K562 (cell line): ENCODE results near the gene TRAF7. TPM values are rescaled to one million over a fixed set of nuclear protein-coding genes. Genes with fewer than 3 reads are reported as not detected.

ENCODE experiments used
- HNRNPK ChIP-seq: fragments of 200-400 bp; formaldehyde crosslinking; IDR thresholded peaks from one replicate; pipeline ENCODE4 v1.6.1; 2018; ENCODE audit warnings: mild to moderate bottlenecking, low read depth, low read length; ENCODE audit not compliant: poor library complexity, severe bottlenecking
- KLF1 ChIP-seq: fragments of 450-650 bp; IDR thresholded peaks from 2 replicates; pipeline ENCODE4 v1.6.1; 2016; ENCODE audit warnings: missing genetic modification characterization, missing compliant biosample characterization
- NFIX ChIP-seq: fragments of 250-450 bp; sonication (Bioruptor Pico); IDR thresholded peaks from 2 replicates; pipeline ENCODE4 v1.4.0; 2020; ENCODE audit warnings: low read depth, mild to moderate bottlenecking, moderate library complexity
- PHB ChIP-seq: fragments of 250-450 bp; sonication (Bioruptor Pico); IDR thresholded peaks from 2 replicates; pipeline ENCODE4 v1.5.0; 2021
- RBM25 ChIP-seq: fragments of 200-400 bp; formaldehyde crosslinking; IDR thresholded peaks from 2 replicates; pipeline ENCODE4 v1.6.1; 2018; ENCODE audit warnings: low read length, low read depth, moderate library complexity; ENCODE audit not compliant: severe bottlenecking
- RUNX1 ChIP-seq: sonication (generic); IDR thresholded peaks from 2 replicates; pipeline ENCODE4 v1.6.1; 2016; ENCODE audit warnings: antibody characterized with exemption, low read depth
- TEAD2 ChIP-seq: fragments of 450-650 bp; IDR thresholded peaks from 2 replicates; pipeline ENCODE4 v1.6.1; 2016; ENCODE audit warnings: missing genetic modification characterization, control low read depth, missing compliant biosample characterization
- THRAP3 ChIP-seq: fragments of 450-650 bp; IDR thresholded peaks from 2 replicates; pipeline ENCODE4 v1.6.1; 2016; ENCODE audit warnings: mild to moderate bottlenecking, inconsistent platforms, borderline replicate concordance
- XRCC4 ChIP-seq: IDR thresholded peaks from one replicate; pipeline ENCODE4 v1.6.1; 2011; ENCODE audit not compliant: insufficient read depth, insufficient read length; ENCODE audit errors: extremely low read depth
- ZNF146 ChIP-seq: IDR thresholded peaks from one replicate; pipeline ENCODE4 v1.6.1; 2018; ENCODE audit warnings: missing compliant biosample characterization; ENCODE audit not compliant: unreplicated experiment
- ZNF274 ChIP-seq: IDR thresholded peaks from 2 replicates; pipeline ENCODE4 v1.6.1; 2011; ENCODE audit warnings: low read depth, mild to moderate bottlenecking, low read length, moderate library complexity, borderline replicate concordance
- polyA plus RNA-seq, 8 experiments: library from polyadenylated mRNA; depleted of rRNA in 4 of 8; stranded (reverse) in 5 of 8; unstranded in 3 of 8; fragments of >200 nt; fragmentation: Nextera tagmentation in 2 of 8; fragmentation: Illumina TruSeq in 1 of 8; extraction: Ambion mirVana in 2 of 8; extraction: Trizol in 1 of 8; gene quantifications; 2 replicates each; pipeline versions ENCODE4 v1.2.1 to v1.2.3, GENCODE V29; 2011 to 2014; ENCODE audit warnings: inconsistent platforms in 1 of 8, missing spikeins in 1 of 8
- total RNA-seq, 7 experiments: library from RNA; depleted of rRNA in 6 of 7; stranded (reverse); fragments of >200 nt in 6 of 7; fragmentation: Illumina TruSeq in 2 of 7; extraction: Trizol in 2 of 7; gene quantifications; 2 replicates each; pipeline versions ENCODE4 v1.2.1 to v1.2.3, GENCODE V29; 2011 to 2021; ENCODE audit warnings: low replicate concordance in 1 of 7
- TF ChIP-seq, protein P1 (sequence below): fragments of 250-450 bp; sonication (Bioruptor Pico); IDR thresholded peaks from 2 replicates; pipeline ENCODE4 v1.8.0; 2021; ENCODE audit warnings: moderate library complexity, mild to moderate bottlenecking, inconsistent platforms
- TF ChIP-seq, protein P2 (sequence below): fragments of 250-450 bp; sonication (Bioruptor Pico); IDR thresholded peaks from 2 replicates; pipeline ENCODE4 v1.8.0; 2022; ENCODE audit warnings: moderate library complexity, mild to moderate bottlenecking, inconsistent platforms
- TF ChIP-seq, protein P3 (sequence below): fragments of 450-650 bp; IDR thresholded peaks from 2 replicates; pipeline ENCODE4 v1.6.1; 2018; ENCODE audit not compliant: partially characterized antibody
- TF ChIP-seq, protein P4 (sequence below): fragments of 450-650 bp; IDR thresholded peaks from 2 replicates; pipeline ENCODE4 v1.6.1; 2016; ENCODE audit warnings: low read depth

TRAF7 gene
- total and polyA plus RNA-seq, 9 of the 15 experiments (the other 6 are each of a cell fraction or from before 2014, with no cell fraction given) = 1.1 to 113 (median 41.6) TPM

DNA sequence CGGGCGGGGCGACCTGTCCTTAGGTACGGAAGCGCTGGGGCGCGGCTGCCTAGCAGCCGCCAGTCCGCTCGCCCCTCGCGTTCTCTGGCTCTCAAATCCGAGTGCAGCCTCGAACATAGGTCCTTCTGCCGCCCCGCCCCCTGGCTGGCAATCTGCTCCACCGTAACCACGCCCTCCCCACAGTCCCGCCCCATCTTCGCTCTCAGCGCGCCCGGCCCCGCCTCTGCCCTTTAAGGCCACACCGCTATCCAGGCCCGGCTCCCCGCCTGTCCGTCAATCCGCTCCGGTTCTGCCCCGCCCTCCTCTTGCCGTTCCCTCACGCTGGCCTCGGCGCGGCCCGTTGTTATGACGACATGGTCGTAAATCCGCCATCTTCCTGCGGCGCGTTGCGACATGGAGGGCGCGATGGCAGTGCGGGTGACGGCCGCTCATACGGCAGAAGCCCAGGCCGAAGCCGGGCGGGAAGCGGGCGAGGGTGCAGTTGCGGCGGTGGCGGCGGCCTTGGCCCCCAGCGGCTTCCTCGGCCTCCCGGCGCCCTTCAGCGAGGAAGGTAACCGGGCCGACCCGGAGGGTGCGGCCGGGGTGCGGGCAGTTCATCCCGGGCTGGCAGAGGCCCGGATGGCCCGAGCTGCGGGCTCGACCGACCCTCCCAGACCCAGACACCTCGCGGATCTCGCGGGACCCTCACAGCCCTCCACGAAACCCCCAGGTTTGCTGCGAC is 67.8 kb downstream of the TRAF7 start, which contains the start of gene E4F1 (continued):
- TF ChIP-seq, protein P1, sequence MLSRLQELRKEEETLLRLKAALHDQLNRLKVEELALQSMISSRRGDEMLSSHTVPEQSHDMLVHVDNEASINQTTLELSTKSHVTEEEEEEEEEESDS (CRISPR knock-in tag) = no peak
- TF ChIP-seq ZNF146 (CRISPR knock-in tag) (no peak), RBM25 (no peak), PHB (CRISPR knock-in tag) (0 out of 2 replicates have a peak, but pooled peaks have one; percentile 87), ZNF274 (peak; percentile 27; the same call in 1 of the 2 replicates), THRAP3 (no peak), TEAD2 (tag) (no peak), NFIX (CRISPR knock-in tag) (no peak), RUNX1 (no peak), KLF1 (tag) (no peak), HNRNPK (no peak), XRCC4 (no peak)
- TF ChIP-seq, protein P2, sequence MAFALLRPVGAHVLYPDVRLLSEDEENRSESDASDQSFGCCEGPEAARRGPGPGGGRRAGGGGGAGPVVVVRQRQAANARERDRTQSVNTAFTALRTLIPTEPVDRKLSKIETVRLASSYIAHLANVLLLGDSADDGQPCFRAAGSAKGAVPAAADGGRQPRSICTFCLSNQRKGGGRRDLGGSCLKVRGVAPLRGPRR (CRISPR knock-in tag) = no peak
- TF ChIP-seq, protein P3, sequence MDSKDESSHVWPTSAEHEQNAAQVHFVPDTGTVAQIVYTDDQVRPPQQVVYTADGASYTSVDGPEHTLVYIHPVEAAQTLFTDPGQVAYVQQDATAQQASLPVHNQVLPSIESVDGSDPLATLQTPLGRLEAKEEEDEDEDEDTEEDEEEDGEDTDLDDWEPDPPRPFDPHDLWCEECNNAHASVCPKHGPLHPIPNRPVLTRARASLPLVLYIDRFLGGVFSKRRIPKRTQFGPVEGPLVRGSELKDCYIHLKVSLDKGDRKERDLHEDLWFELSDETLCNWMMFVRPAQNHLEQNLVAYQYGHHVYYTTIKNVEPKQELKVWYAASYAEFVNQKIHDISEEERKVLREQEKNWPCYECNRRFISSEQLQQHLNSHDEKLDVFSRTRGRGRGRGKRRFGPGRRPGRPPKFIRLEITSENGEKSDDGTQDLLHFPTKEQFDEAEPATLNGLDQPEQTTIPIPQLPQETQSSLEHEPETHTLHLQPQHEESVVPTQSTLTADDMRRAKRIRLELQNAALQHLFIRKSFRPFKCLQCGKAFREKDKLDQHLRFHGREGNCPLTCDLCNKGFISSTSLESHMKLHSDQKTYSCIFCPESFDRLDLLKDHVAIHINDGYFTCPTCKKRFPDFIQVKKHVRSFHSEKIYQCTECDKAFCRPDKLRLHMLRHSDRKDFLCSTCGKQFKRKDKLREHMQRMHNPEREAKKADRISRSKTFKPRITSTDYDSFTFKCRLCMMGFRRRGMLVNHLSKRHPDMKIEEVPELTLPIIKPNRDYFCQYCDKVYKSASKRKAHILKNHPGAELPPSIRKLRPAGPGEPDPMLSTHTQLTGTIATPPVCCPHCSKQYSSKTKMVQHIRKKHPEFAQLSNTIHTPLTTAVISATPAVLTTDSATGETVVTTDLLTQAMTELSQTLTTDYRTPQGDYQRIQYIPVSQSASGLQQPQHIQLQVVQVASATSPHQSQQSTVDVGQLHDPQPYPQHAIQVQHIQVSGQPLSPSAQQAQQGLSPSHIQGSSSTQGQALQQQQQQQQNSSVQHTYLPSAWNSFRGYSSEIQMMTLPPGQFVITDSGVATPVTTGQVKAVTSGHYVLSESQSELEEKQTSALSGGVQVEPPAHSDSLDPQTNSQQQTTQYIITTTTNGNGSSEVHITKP = peak; percentile 0
- TF ChIP-seq, protein P4, sequence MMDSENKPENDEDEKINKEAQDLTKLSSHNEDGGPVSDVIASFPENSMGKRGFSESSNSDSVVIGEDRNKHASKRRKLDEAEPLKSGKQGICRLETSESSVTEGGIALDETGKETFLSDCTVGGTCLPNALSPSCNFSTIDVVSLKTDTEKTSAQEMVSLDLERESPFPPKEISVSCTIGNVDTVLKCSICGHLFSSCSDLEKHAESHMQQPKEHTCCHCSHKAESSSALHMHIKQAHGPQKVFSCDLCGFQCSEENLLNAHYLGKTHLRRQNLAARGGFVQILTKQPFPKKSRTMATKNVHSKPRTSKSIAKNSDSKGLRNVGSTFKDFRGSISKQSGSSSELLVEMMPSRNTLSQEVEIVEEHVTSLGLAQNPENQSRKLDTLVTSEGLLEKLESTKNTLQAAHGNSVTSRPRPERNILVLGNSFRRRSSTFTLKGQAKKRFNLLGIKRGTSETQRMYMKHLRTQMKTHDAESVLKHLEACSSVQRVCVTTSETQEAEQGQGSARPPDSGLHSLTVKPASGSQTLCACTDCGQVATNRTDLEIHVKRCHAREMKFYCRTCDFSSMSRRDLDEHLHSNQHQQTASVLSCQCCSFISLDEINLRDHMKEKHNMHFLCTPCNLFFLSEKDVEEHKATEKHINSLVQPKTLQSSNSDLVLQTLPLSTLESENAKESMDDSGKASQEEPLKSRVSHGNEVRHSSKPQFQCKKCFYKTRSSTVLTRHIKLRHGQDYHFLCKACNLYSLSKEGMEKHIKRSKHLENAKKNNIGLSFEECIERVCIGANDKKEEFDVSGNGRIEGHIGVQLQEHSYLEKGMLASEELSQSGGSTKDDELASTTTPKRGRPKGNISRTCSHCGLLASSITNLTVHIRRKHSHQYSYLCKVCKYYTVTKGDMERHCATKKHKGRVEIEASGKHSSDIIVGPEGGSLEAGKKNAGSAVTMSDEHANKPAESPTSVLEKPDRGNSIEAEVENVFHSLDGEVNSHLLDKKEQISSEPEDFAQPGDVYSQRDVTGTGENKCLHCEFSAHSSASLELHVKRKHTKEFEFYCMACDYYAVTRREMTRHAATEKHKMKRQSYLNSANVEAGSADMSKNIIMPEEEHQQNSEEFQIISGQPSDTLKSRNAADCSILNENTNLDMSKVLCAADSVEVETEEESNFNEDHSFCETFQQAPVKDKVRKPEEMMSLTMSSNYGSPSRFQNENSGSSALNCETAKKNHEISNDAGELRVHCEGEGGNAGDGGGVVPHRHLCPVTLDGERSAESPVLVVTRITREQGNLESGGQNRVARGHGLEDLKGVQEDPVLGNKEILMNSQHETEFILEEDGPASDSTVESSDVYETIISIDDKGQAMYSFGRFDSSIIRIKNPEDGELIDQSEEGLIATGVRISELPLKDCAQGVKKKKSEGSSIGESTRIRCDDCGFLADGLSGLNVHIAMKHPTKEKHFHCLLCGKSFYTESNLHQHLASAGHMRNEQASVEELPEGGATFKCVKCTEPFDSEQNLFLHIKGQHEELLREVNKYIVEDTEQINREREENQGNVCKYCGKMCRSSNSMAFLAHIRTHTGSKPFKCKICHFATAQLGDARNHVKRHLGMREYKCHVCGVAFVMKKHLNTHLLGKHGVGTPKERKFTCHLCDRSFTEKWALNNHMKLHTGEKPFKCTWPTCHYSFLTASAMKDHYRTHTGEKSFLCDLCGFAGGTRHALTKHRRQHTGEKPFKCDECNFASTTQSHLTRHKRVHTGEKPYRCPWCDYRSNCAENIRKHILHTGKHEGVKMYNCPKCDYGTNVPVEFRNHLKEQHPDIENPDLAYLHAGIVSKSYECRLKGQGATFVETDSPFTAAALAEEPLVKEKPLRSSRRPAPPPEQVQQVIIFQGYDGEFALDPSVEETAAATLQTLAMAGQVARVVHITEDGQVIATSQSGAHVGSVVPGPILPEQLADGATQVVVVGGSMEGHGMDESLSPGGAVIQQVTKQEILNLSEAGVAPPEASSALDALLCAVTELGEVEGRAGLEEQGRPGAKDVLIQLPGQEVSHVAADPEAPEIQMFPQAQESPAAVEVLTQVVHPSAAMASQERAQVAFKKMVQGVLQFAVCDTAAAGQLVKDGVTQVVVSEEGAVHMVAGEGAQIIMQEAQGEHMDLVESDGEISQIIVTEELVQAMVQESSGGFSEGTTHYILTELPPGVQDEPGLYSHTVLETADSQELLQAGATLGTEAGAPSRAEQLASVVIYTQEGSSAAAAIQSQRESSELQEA = peak; percentile 60; the same call in 1 of the 2 replicates
